Ecto neural progenitor cell (in vitro differentiated cells): ENCODE measurements around the gene SIRPA.

ENCODE experiments used
- DNase-seq: peaks from one replicate; pipeline ENCODE4 v3.0.0-alpha.2; 2018; ENCODE audit warnings: low spot score

The SIRPA gene

GRCh38 chr20:1870792-1871550 is 24.2 kb upstream of the SIRPA start:
- no peak for DNase-seq

- no peak for DNase-seq
These were observed 23.3 kb upstream of the SIRPA start for GRCh38 chr20:1871807-1872458.

- DNase-seq = no peak
These were observed 22.6 kb upstream of the SIRPA start for GRCh38 chr20:1872459-1873097.

GRCh38 chr20:1874450-1875182 is 20.6 kb upstream of the SIRPA start:
- no peak for DNase-seq

GRCh38 chr20:1875183-1875554 is 20.0 kb upstream of the SIRPA start:
- no peak for DNase-seq

- no peak for DNase-seq
These were observed 19.4 kb upstream of the SIRPA start for GRCh38 chr20:1875762-1876161.

GRCh38 chr20:1876217-1876921 is 18.8 kb upstream of the SIRPA start:
- DNase-seq = no peak

GRCh38 chr20:1876975-1877608 is 18.1 kb upstream of the SIRPA start:
- DNase-seq = no peak

GRCh38 chr20:1877609-1878200 is 17.5 kb upstream of the SIRPA start:
- DNase-seq = no peak

GRCh38 chr20:1879369-1879768 is 15.8 kb upstream of the SIRPA start:
- no peak for DNase-seq

- DNase-seq = no peak
These were observed 15.3 kb upstream of the SIRPA start for GRCh38 chr20:1879934-1880333.

GRCh38 chr20:1880529-1881239 is 14.5 kb upstream of the SIRPA start:
- no peak for DNase-seq

- DNase-seq = no peak
These were observed 13.9 kb upstream of the SIRPA start for GRCh38 chr20:1881240-1881835.

- no peak for DNase-seq
These were observed 13.2 kb upstream of the SIRPA start for GRCh38 chr20:1882026-1882425.

GRCh38 chr20:1883986-1884385 is 11.2 kb upstream of the SIRPA start:
- no peak for DNase-seq

- no peak for DNase-seq
These were observed 10.0 kb upstream of the SIRPA start for GRCh38 chr20:1885254-1885653.

GRCh38 chr20:1885940-1886693 is 9.1 kb upstream of the SIRPA start:
- DNase-seq = no peak

- no peak for DNase-seq
These were observed 7.9 kb upstream of the SIRPA start for GRCh38 chr20:1887321-1887720.

- DNase-seq = no peak
These were observed 7.5 kb upstream of the SIRPA start for GRCh38 chr20:1887756-1888155.
